CD4-positive, alpha-beta T cell treated with Interleukin-4 for 4 hours (primary cell): ENCODE measurements around the gene SORCS2.
"Not testable (repeated sequence)": the region's sequence is repeated elsewhere in the genome, so short reads cannot be mapped to it uniquely, and the experiment has no call there.

Experiments used
- DNase-seq: peaks from one replicate; pipeline ENCODE4 v3.0.0-alpha.2; 2020

Gene SORCS2

GRCh38 chr4:7434141-7434765, 241.9 kb downstream of the SORCS2 start:
- no peak for DNase-seq

- DNase-seq = no peak
Observed at GRCh38 chr4:7434766-7435150, 242.4 kb downstream of the SORCS2 start, which contains the start of gene PSAPL1. PSAPL1 (minus strand) TSS chr4:7434930; CDS start chr4:7434879, 51 bp downstream.

- no peak for DNase-seq
Observed at GRCh38 chr4:7435471-7436061, 243.2 kb downstream of the SORCS2 start.

GRCh38 chr4:7436256-7436655, 243.9 kb downstream of the SORCS2 start:
- no peak for DNase-seq

DNA sequence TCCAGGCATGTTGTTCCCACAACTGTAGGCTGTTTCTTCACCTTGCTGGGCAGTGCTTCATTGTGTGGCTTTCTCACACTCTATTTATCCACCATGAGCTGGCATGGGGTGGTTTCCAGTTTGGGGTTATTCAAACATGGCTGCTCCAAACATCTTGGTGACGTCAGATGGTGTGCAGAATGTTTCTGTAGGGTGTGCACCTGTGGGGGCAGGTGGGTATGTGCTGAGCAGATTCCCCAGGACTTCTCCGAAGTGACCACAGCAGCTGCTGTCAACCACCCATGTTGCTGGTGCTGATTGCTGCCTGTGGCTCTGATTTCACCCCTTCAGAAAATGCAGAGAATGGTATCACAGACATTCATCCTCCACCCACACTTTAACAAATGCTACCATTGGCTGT, 247.4 kb downstream of the SORCS2 start:
- DNase-seq = no peak

- no peak for DNase-seq
Observed at GRCh38 chr4:7441201-7441600, 248.9 kb downstream of the SORCS2 start.

DNA sequence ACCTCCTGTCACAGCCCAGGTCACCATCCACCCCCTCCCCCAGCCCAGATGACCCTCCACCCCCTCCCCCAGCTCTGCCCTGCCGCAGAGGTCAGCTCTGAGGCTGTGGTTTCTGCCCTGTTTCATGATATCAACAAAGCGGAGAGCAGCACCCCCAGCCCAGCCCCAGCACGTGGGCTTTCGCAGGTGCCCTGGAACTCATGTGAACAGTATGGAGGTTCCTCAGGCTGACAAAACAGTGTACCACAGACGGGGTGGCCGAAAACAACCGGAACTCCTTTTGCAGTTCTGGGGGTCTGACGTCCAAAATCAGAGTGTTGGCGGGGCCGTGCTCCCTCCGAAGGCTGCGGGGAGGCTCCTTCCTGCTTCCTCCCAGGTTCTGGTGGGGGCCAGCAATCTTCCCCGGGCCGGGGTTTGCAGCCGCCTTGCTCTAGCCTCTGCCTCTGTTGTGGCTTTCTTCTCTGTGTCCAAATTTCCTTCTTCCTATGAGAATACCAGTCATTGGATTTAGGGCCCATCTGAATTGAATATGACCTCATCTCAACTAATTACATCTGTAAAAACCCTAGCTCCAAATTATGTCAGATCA, 250.3 kb downstream of the SORCS2 start:
- no peak for DNase-seq

- DNase-seq = no peak
Observed at GRCh38 chr4:7444314-7444713, 252.0 kb downstream of the SORCS2 start.

GRCh38 chr4:7444731-7445130, 252.4 kb downstream of the SORCS2 start:
- no peak for DNase-seq

DNA sequence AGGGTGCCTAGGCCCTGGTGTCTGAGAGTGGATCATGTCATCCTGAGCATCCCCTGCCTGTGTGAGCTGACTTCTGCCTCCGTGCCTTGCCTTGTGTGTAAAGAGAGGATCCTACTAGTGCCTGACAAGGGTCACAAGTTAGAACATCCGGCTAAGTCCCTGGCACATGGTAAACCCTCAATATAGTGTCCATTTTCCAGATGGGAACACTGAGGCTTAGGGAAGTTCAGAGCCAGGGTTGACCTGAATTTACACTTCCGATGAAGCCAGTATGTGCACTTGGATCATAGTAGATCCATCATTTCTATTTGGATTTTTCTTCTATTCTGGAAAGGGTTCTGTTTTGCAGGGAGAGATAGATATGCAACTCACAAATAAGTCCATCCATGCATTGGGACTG, 254.9 kb downstream of the SORCS2 start:
- no peak for DNase-seq

- DNase-seq = no peak
Observed at GRCh38 chr4:7448036-7448435, 255.7 kb downstream of the SORCS2 start.

DNA sequence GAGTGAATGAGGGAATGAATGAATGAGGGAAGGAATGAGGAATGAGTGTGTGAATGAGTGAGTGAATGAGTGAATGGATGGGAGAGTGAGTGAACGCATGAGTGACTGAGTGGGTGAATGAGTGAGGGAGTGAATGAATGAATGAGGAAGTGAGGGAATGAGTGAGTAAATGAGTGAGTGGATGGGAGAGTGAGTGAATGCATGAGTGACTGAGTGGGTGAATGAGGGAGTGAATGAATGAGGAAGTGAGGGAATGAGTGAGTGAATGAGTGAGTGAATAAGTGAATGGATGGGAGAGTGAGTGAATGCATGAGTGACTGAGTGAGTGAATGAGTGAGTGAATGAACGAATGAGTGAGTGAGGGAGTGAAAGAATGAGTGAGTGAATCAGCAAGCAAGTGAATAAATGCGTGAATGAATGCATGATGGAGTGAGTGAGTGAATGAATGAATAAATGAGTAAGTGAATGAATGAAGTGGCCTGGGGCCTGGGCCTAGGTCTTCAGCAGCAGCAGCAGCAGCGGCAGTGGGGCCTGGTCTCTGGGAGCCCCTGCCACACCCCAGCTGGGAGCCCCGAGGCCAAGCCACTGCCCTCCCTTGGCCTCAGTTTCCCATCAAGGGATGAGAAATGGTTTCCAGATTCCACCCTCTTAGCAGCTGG, 258.6 kb downstream of the SORCS2 start:
- DNase-seq = no peak

GRCh38 chr4:7451434-7451789, 259.1 kb downstream of the SORCS2 start:
- no peak for DNase-seq

- no peak for DNase-seq
Observed at GRCh38 chr4:7451800-7452199, 259.5 kb downstream of the SORCS2 start.

GRCh38 chr4:7452802-7453201, 260.5 kb downstream of the SORCS2 start:
- not testable (repeated sequence) for DNase-seq

GRCh38 chr4:7457201-7458065, 265.1 kb downstream of the SORCS2 start:
- DNase-seq = no peak

DNA sequence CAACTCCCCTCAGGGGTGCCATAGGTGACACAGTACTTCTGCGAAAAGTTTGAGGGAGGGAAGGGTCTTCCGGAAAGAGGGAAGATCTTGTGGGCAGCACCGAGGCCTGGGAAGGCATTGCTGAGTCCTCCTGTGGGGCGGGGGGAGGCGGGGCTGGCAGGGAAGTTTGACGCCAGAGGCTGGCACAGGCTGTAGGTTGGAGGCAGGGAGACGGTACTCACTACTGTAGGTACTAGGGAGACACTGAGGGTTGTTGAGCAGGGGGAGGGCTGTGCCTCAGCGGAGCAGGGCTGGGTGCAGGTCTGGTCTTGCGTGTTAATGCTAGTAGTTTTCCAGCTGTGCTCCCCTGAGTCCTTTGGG, 265.7 kb downstream of the SORCS2 start:
- DNase-seq = no peak

DNA sequence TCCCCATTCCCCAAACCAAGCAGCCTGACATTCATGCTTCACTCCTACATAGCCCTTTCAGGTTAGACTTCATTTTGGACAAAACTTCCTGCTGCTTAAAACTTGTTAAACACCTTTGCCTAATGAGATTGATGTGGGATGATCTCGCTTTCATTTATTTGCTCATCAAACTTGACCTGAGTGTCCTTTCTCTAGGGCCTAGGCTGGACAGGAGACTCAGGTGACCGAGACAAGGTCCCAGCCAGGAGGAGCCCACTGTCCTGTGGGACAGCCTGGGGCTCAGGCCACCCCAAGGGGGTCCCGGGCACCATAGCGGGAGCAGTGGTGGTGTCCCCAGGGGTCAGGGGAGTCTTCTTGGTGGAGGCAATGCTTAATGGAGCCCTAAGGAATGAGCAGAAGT, 266.1 kb downstream of the SORCS2 start:
- no peak for DNase-seq

GRCh38 chr4:7459471-7459870, 267.1 kb downstream of the SORCS2 start:
- DNase-seq = no peak

- no peak for DNase-seq
Observed at GRCh38 chr4:7460566-7460965, 268.2 kb downstream of the SORCS2 start.

DNA sequence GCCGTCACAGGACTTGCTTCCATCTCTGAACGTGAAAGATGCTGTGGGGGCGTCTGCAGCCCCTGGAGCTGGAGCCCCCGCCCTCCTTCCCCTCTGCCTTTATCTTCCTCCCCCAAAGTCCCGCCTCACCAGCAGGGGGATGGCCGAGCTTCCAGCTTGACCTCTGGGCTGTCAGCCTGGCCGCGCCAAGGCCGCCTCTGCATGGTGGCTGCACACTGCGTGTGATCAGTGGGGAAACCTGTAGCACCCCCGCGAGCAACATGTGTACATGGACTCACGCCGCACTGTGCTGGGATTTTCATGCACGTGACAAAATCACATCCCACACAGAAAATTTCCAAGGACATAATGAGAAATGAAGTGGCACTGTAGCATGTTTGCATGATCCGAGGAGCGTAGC, 268.9 kb downstream of the SORCS2 start:
- no peak for DNase-seq

DNA sequence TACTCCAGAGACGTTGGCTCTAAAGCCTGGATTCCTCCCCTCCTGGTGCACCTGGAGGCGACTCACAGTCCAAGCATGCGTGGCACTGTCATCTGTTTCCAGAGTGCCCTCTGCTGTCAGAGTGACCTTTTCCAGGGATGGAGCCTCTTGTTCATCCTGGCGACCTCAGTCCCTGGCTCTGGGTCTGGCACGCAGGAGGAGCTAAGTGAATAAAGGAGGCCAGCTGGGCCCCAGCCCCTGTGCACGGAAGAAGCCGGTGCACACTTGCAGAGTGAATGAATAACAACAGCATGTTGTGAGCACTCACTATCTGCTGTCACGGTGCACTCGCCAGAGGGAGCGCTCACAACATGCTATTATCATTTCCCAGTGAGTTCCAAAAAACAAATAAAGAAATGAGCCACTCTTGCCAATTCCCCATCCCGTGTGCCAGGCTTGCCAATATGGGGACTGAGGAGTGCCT, 270.2 kb downstream of the SORCS2 start:
- DNase-seq = no peak

- no peak for DNase-seq
Observed at GRCh38 chr4:7463566-7464258, 271.4 kb downstream of the SORCS2 start.
